HepG2 (cell line): ENCODE results near the gene DELE1. TPM values are rescaled to one million over a fixed set of nuclear protein-coding genes. Genes with fewer than 3 reads are reported as not detected.
A peak's percentile ranks its signal among the peaks of the same experiment; 100 is the strongest.

ENCODE experiments used
- CC2D1A ChIP-seq: sonication (generic); formaldehyde crosslinking; IDR thresholded peaks from 2 replicates; pipeline ENCODE4 v1.8.1; 2023; ENCODE audit warnings: mild to moderate bottlenecking, missing genetic modification reagents
- FOSL1 ChIP-seq: sonication (generic); formaldehyde crosslinking; IDR thresholded peaks from 2 replicates; pipeline ENCODE4 v1.9.0; 2021; ENCODE audit warnings: missing genetic modification reagents, borderline replicate concordance
- HNF4A ChIP-seq: sonication (generic); formaldehyde crosslinking; IDR thresholded peaks from 2 replicates; pipeline ENCODE4 v1.4.0; 2020; ENCODE audit warnings: missing genetic modification reagents
- HOXA9 ChIP-seq: sonication (generic); formaldehyde crosslinking; IDR thresholded peaks from 2 replicates; pipeline ENCODE4 v1.8.1; 2022; ENCODE audit warnings: missing genetic modification reagents, mild to moderate bottlenecking, moderate library complexity, borderline replicate concordance
- NCOA1 ChIP-seq: sonication (generic); formaldehyde crosslinking; IDR thresholded peaks from 2 replicates; pipeline ENCODE4 v1.9.0; 2021; ENCODE audit warnings: missing genetic modification reagents
- RARA ChIP-seq: IDR thresholded peaks from 2 replicates; pipeline ENCODE4 v1.6.1; 2016; ENCODE audit warnings: missing genetic modification reagents, missing compliant biosample characterization
- SUZ12 ChIP-seq: fragments of 150-350 bp; IDR thresholded peaks from 2 replicates; pipeline ENCODE4 v1.6.1; 2014; ENCODE audit warnings: low read depth, low read length
- UBTF ChIP-seq: sonication (generic); formaldehyde crosslinking; IDR thresholded peaks from 2 replicates; pipeline ENCODE4 v1.4.0; 2020; ENCODE audit warnings: mild to moderate bottlenecking, missing genetic modification reagents
- ZNF224 ChIP-seq: sonication (generic); formaldehyde crosslinking; IDR thresholded peaks from 2 replicates; pipeline ENCODE4 v1.5.0; 2020; ENCODE audit warnings: mild to moderate bottlenecking, missing genetic modification reagents
- ZNF281 ChIP-seq: sonication (generic); formaldehyde crosslinking; IDR thresholded peaks from 2 replicates; pipeline ENCODE4 v1.4.0; 2020; ENCODE audit warnings: missing genetic modification reagents, borderline replicate concordance
- ZNF556 ChIP-seq: sonication (generic); formaldehyde crosslinking; IDR thresholded peaks from 2 replicates; pipeline ENCODE4 v1.4.0; 2020; ENCODE audit warnings: mild to moderate bottlenecking, missing genetic modification reagents, borderline replicate concordance
- ZNF776 ChIP-seq: sonication (generic); formaldehyde crosslinking; IDR thresholded peaks from 2 replicates; pipeline ENCODE4 v1.4.0; 2020; ENCODE audit warnings: mild to moderate bottlenecking, missing genetic modification reagents
- polyA plus RNA-seq, 8 experiments: library from polyadenylated mRNA; depleted of rRNA in 3 of 8; stranded (reverse) in 7 of 8; unstranded in 1 of 8; fragments of >200 nt; fragmentation: Illumina TruSeq in 4 of 8; extraction: Trizol in 4 of 8; gene quantifications; 2 replicates each; pipeline versions ENCODE4 v1.2.1 to v1.2.3, GENCODE V29; 2011 to 2016; ENCODE audit warnings: low read depth in 4 of 8, missing spikeins in 1 of 8, mixed read lengths in 1 of 8; ENCODE audit not compliant: insufficient read depth in 1 of 8
- total RNA-seq, 5 experiments: library from RNA; depleted of rRNA; stranded (reverse); fragments of >200 nt; fragmentation: Illumina TruSeq; extraction: Trizol; gene quantifications; 2 replicates each; pipeline ENCODE4 v1.2.3, GENCODE V29; 2016; ENCODE audit warnings: low read depth in 1 of 5
- TF ChIP-seq, protein P1 (sequence below): sonication (generic); formaldehyde crosslinking; IDR thresholded peaks from 2 replicates; pipeline ENCODE4 v1.4.0; 2020; ENCODE audit warnings: missing genetic modification reagents
- TF ChIP-seq, protein P2 (sequence below): sonication (generic); formaldehyde crosslinking; IDR thresholded peaks from 2 replicates; pipeline ENCODE4 v1.9.0; 2021; ENCODE audit warnings: missing genetic modification reagents, borderline replicate concordance

The DELE1 gene
- total and polyA plus RNA-seq, 2 of the 13 experiments (the other 11 are each of a cell fraction or from before 2014, with no cell fraction given), result 57.5 to 90.3 TPM

DNA sequence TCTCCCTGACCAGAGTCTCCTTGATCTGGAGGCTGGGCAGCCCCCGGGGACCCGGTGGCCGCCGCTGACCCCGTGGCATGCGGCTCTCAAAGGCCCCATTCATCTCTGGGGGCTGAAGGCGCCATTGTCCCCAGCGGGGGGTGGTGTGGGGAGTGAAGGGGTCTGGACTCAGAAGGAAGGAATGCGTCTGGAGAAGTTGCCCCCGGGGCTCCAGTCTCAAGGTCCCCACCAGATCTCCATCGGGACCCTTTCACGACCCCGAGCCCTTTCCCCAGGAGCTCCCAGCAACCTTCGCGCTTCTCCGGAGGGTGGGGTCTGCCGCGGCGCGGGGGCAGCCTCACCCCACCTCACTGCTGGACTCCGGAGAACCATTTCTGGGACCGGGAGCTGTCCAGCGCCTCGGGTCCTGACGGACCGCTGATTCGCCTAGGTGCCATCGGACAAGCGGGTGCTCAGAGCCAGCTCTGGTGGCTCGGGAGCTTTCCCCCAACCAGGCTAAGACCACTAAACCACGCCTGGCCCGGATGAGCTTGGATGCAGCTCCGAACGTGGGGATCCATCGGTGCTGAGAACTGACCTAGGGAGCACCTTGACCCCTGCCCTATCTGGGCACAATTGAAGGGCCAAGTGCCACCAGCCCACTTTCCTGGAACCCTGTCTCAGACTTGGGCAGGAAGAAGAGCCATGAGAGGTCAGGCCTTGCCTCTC is 40.3 kb upstream of the DELE1 start (continued):
- TF ChIP-seq NCOA1 (CRISPR knock-in tag) (no peak), CC2D1A (no peak), ZNF776 (CRISPR knock-in tag) (no peak), HNF4A (CRISPR knock-in tag) (no peak), RARA (CRISPR knock-in tag) (0 out of 2 replicates have a peak, but pooled peaks have one; percentile 9), FOSL1 (CRISPR knock-in tag) (no peak), ZNF224 (CRISPR knock-in tag) (no peak), HOXA9 (CRISPR knock-in tag) (0 out of 2 replicates have a peak, but pooled peaks have one; percentile 28), ZNF281 (no peak), ZNF556 (no peak), UBTF (CRISPR knock-in tag) (no peak), SUZ12 (no peak)
- TF ChIP-seq, protein P1, sequence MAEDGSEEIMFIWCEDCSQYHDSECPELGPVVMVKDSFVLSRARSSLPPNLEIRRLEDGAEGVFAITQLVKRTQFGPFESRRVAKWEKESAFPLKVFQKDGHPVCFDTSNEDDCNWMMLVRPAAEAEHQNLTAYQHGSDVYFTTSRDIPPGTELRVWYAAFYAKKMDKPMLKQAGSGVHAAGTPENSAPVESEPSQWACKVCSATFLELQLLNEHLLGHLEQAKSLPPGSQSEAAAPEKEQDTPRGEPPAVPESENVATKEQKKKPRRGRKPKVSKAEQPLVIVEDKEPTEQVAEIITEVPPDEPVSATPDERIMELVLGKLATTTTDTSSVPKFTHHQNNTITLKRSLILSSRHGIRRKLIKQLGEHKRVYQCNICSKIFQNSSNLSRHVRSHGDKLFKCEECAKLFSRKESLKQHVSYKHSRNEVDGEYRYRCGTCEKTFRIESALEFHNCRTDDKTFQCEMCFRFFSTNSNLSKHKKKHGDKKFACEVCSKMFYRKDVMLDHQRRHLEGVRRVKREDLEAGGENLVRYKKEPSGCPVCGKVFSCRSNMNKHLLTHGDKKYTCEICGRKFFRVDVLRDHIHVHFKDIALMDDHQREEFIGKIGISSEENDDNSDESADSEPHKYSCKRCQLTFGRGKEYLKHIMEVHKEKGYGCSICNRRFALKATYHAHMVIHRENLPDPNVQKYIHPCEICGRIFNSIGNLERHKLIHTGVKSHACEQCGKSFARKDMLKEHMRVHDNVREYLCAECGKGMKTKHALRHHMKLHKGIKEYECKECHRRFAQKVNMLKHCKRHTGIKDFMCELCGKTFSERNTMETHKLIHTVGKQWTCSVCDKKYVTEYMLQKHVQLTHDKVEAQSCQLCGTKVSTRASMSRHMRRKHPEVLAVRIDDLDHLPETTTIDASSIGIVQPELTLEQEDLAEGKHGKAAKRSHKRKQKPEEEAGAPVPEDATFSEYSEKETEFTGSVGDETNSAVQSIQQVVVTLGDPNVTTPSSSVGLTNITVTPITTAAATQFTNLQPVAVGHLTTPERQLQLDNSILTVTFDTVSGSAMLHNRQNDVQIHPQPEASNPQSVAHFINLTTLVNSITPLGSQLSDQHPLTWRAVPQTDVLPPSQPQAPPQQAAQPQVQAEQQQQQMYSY (CRISPR knock-in tag), result no peak
- TF ChIP-seq, protein P2, sequence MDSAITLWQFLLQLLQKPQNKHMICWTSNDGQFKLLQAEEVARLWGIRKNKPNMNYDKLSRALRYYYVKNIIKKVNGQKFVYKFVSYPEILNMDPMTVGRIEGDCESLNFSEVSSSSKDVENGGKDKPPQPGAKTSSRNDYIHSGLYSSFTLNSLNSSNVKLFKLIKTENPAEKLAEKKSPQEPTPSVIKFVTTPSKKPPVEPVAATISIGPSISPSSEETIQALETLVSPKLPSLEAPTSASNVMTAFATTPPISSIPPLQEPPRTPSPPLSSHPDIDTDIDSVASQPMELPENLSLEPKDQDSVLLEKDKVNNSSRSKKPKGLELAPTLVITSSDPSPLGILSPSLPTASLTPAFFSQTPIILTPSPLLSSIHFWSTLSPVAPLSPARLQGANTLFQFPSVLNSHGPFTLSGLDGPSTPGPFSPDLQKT, result no peak
